Astrocyte (in vitro differentiated cells and primary cell): ENCODE measurements around the gene CLCN4. TPM values are rescaled to one million over a fixed set of nuclear protein-coding genes. Genes with fewer than 3 reads are reported as not detected.

Experiments
- DNase-seq: peaks from one replicate; pipeline ENCODE4 v3.0.0-alpha.2; 2010; ENCODE audit warnings: low read depth
- FAIRE-seq: peaks from 2 replicates; lab custom pipeline; 2011; peaks lifted over from hg19 to GRCh38; lab: Jason Lieb, UNC
- H2AFZ ChIP-seq: 2 replicates; pipeline ENCODE4 v1.6.0; 2012; ENCODE audit warnings: low read depth, low read length, inconsistent platforms
- H3K27ac ChIP-seq: 2 replicates; pipeline ENCODE4 v1.5.1; 2011; ENCODE audit warnings: low read depth, low read length, inconsistent platforms
- H3K27me3 ChIP-seq: 2 replicates; pipeline ENCODE4 v1.6.0; 2011; ENCODE audit warnings: low read length, inconsistent platforms; ENCODE audit not compliant: insufficient read depth
- H3K36me3 ChIP-seq: 2 replicates; pipeline ENCODE4 v1.5.1; 2011; ENCODE audit warnings: low read length, inconsistent platforms; ENCODE audit not compliant: insufficient read depth
- H3K4me1 ChIP-seq: 2 replicates; pipeline ENCODE4 v1.5.1; 2011; ENCODE audit warnings: low read length, inconsistent platforms; ENCODE audit not compliant: insufficient read depth
- H3K4me2 ChIP-seq: 2 replicates; pipeline ENCODE4 v1.6.0; 2012; ENCODE audit warnings: low read length, inconsistent platforms
- H3K4me3 ChIP-seq: 2 replicates; pipeline ENCODE4 v1.5.1; 2011; ENCODE audit warnings: low read depth, mild to moderate bottlenecking, low read length, inconsistent platforms; ENCODE audit not compliant: insufficient read depth
- H3K79me2 ChIP-seq: 2 replicates; pipeline ENCODE4 v1.6.0; 2012; ENCODE audit warnings: mild to moderate bottlenecking, low read length, inconsistent platforms; ENCODE audit not compliant: insufficient read depth
- H3K9ac ChIP-seq: 2 replicates; pipeline ENCODE4 v1.6.0; 2012; ENCODE audit warnings: mild to moderate bottlenecking, low read length, inconsistent platforms
- H3K9me3 ChIP-seq: 2 replicates; pipeline ENCODE4 v1.5.1; 2012; ENCODE audit warnings: low read depth, mild to moderate bottlenecking, low read length, inconsistent platforms; ENCODE audit not compliant: insufficient read depth
- H4K20me1 ChIP-seq: 2 replicates; pipeline ENCODE4 v1.6.0; 2012; ENCODE audit warnings: low read length, inconsistent platforms; ENCODE audit not compliant: insufficient read depth
- H3K27ac Mint-ChIP-seq: one replicate; pipeline ENCODE4 v1.8.0; 2021; ENCODE audit warnings: mild to moderate bottlenecking, mixed read lengths; ENCODE audit not compliant: unreplicated experiment
- H3K27me3 Mint-ChIP-seq: one replicate; pipeline ENCODE4 v1.8.0; 2021; ENCODE audit warnings: low read depth, mixed read lengths; ENCODE audit not compliant: unreplicated experiment
- H3K36me3 Mint-ChIP-seq: one replicate; pipeline ENCODE4 v1.8.0; 2021; ENCODE audit warnings: low read depth, mixed read lengths; ENCODE audit not compliant: unreplicated experiment
- H3K4me1 Mint-ChIP-seq: one replicate; pipeline ENCODE4 v1.8.0; 2021; ENCODE audit warnings: low read depth, mixed read lengths; ENCODE audit not compliant: unreplicated experiment
- H3K4me3 Mint-ChIP-seq: one replicate; pipeline ENCODE4 v1.8.0; 2021; ENCODE audit warnings: mild to moderate bottlenecking, moderate library complexity, mixed read lengths; ENCODE audit not compliant: unreplicated experiment
- H3K9me3 Mint-ChIP-seq: one replicate; pipeline ENCODE4 v1.8.0; 2021; ENCODE audit warnings: mild to moderate bottlenecking, mixed read lengths; ENCODE audit not compliant: unreplicated experiment
- CTCF ChIP-seq: IDR thresholded peaks from 2 replicates; pipeline ENCODE4 v1.5.1; 2011; ENCODE audit warnings: low read depth, mild to moderate bottlenecking, inconsistent platforms, low read length, moderate library complexity; ENCODE audit not compliant: insufficient read depth
- EZH2 ChIP-seq: IDR thresholded peaks from 2 replicates; pipeline ENCODE4 v1.6.1; 2012; ENCODE audit warnings: mild to moderate bottlenecking, low read length, inconsistent platforms; ENCODE audit not compliant: insufficient read depth
- total RNA-seq: library from RNA; stranded (reverse); gene quantifications from 2 replicates; pipeline ENCODE4 v1.2.1, GENCODE V29; 2021

CLCN4 gene
- total RNA-seq, 1 donor from 2014 or later: 7.2 TPM

GRCh38 chrX:10186355-10186754 is 29.6 kb downstream of the CLCN4 start:
- no peak for DNase-seq
- Mint-ChIP-seq H3K9me3 (no peaks in the 10 kb centered on the region), H3K4me1 (no peaks in the 10 kb centered on the region), H3K36me3 (peaks cover 5% of the 10 kb centered on the region), H3K27me3 (no peaks in the 10 kb centered on the region), H3K27ac (no peak overlapping the region), H3K4me3 (no peak overlapping the region)
- Histone ChIP-seq H3K79me2 (no peaks in the 10 kb centered on the region), H3K4me1 (no peaks in the 10 kb centered on the region), H3K4me2 (no peak overlapping the region), H3K36me3 (no peaks in the 10 kb centered on the region), H3K27ac (no peak overlapping the region), H3K9ac (no peak overlapping the region), H3K27me3 (no peaks in the 10 kb centered on the region), H3K9me3 (no peaks in the 10 kb centered on the region), H2AFZ (no peak overlapping the region), H3K4me3 (no peak overlapping the region), H4K20me1 (no peaks in the 10 kb centered on the region)
- no peak for FAIRE-seq
- TF ChIP-seq CTCF: no peak
- TF ChIP-seq EZH2: no peak

GRCh38 chrX:10187421-10187820 is 30.6 kb downstream of the CLCN4 start:
- H3K36me3 ChIP-seq: no peaks in the 10 kb centered on the region
- Mint-ChIP-seq H3K27me3 (no peaks in the 10 kb centered on the region), H3K4me1 (no peaks in the 10 kb centered on the region), H3K36me3 (peaks cover 5% of the 10 kb centered on the region), H3K4me3 (no peak overlapping the region), H3K9me3 (no peaks in the 10 kb centered on the region), H3K27ac (no peak overlapping the region)
- H4K20me1 ChIP-seq: no peaks in the 10 kb centered on the region
- no peak overlapping the region for H3K9ac ChIP-seq
- no peak overlapping the region for H3K4me2 ChIP-seq
- H2AFZ ChIP-seq: no peak overlapping the region
- DNase-seq: no peak
- FAIRE-seq: no peak
- H3K4me1 ChIP-seq: no peaks in the 10 kb centered on the region
- no peaks in the 10 kb centered on the region for H3K79me2 ChIP-seq
- no peak for TF ChIP-seq EZH2
- no peak for TF ChIP-seq CTCF
- no peak overlapping the region for H3K27ac ChIP-seq
- no peak overlapping the region for H3K4me3 ChIP-seq
- H3K9me3 ChIP-seq: no peaks in the 10 kb centered on the region
- H3K27me3 ChIP-seq: no peaks in the 10 kb centered on the region

- H3K36me3 ChIP-seq: no peaks in the 10 kb centered on the region
- H2AFZ ChIP-seq: no peak overlapping the region
- H3K9ac ChIP-seq: peak overlapping the region; percentile 52
- Mint-ChIP-seq H3K36me3 (peaks cover 5% of the 10 kb centered on the region), H3K27ac (no peak overlapping the region), H3K9me3 (no peaks in the 10 kb centered on the region), H3K4me1 (no peaks in the 10 kb centered on the region), H3K4me3 (no peak overlapping the region), H3K27me3 (no peaks in the 10 kb centered on the region)
- no peak for FAIRE-seq
- no peak overlapping the region for H3K27ac ChIP-seq
- no peaks in the 10 kb centered on the region for H3K27me3 ChIP-seq
- no peaks in the 10 kb centered on the region for H3K9me3 ChIP-seq
- TF ChIP-seq EZH2 (no peak), CTCF (peak; percentile 46)
- DNase-seq: peak; percentile 20
- no peaks in the 10 kb centered on the region for H3K79me2 ChIP-seq
- H3K4me1 ChIP-seq: no peaks in the 10 kb centered on the region
- no peaks in the 10 kb centered on the region for H4K20me1 ChIP-seq
- no peak overlapping the region for H3K4me2 ChIP-seq
- H3K4me3 ChIP-seq: no peak overlapping the region
These were observed 32.8 kb downstream of the CLCN4 start for GRCh38 chrX:10189317-10190268.
